Fibroblast of lung (primary cell): ENCODE results near the gene CDK7. TPM values are rescaled to one million over a fixed set of nuclear protein-coding genes. Genes with fewer than 3 reads are reported as not detected.
A peak's percentile ranks its signal among the peaks of the same experiment; 100 is the strongest.
"Not testable (repeated sequence)": the region's sequence is repeated elsewhere in the genome, so short reads cannot be mapped to it uniquely, and the experiment has no call there.

Experiments
- DNase-seq, 2 donors: peaks; one replicate each; pipeline versions ENCODE4 v3.0.0 to v3.0.0-alpha.2; 2010; ENCODE audit warnings: low read depth in 2 of 2
- H2AFZ ChIP-seq: 2 replicates; pipeline ENCODE4 v1.5.1; 2012; ENCODE audit warnings: low read length, control low read depth, inconsistent platforms
- H3K27ac ChIP-seq: 2 replicates; pipeline ENCODE4 v1.5.1; 2011; ENCODE audit warnings: low read length, control low read depth; ENCODE audit not compliant: insufficient read depth
- H3K27me3 ChIP-seq: 2 replicates; pipeline ENCODE4 v1.5.1; 2011; ENCODE audit warnings: mild to moderate bottlenecking, low read length; ENCODE audit not compliant: control insufficient read depth, insufficient read depth
- H3K36me3 ChIP-seq: 2 replicates; pipeline ENCODE4 v1.5.1; 2011; ENCODE audit warnings: low read length; ENCODE audit not compliant: control insufficient read depth, insufficient read depth
- H3K4me1 ChIP-seq: 2 replicates; pipeline ENCODE4 v1.5.1; 2011; ENCODE audit warnings: low read length; ENCODE audit not compliant: control insufficient read depth, insufficient read depth; ENCODE audit errors: extremely low read depth
- H3K4me2 ChIP-seq: 2 replicates; pipeline ENCODE4 v1.5.1; 2011; ENCODE audit warnings: low read length, control low read depth; ENCODE audit not compliant: insufficient read depth; ENCODE audit errors: extremely low read depth
- H3K4me3 ChIP-seq, 4 experiments: fragments of 200-600 bp in 1 of 4; sonication (generic) in 1 of 4; replicated peaks in 1 of 4; 2 replicates each; pipeline ENCODE4 v1.5.1; 2011 to 2016; ENCODE audit warnings: low read length in 4 of 4, low read depth in 3 of 4, mild to moderate bottlenecking in 3 of 4, control low read depth in 2 of 4, inconsistent platforms in 1 of 4, mixed read lengths in 1 of 4; ENCODE audit not compliant: insufficient read depth in 1 of 4; ENCODE audit errors: control extremely low read depth in 1 of 4
- H3K79me2 ChIP-seq: 2 replicates; pipeline ENCODE4 v1.5.1; 2012; ENCODE audit warnings: mild to moderate bottlenecking, low read length, inconsistent platforms; ENCODE audit not compliant: control insufficient read depth, insufficient read depth
- H3K9ac ChIP-seq: 2 replicates; pipeline ENCODE4 v1.5.1; 2011; ENCODE audit warnings: mild to moderate bottlenecking, low read length, control low read depth; ENCODE audit not compliant: insufficient read depth
- H3K9me3 ChIP-seq: 2 replicates; pipeline ENCODE4 v1.5.1; 2012; ENCODE audit warnings: low read depth, low read length; ENCODE audit not compliant: control insufficient read depth, insufficient read depth
- H4K20me1 ChIP-seq: 2 replicates; pipeline ENCODE4 v1.5.1; 2011; ENCODE audit warnings: low read length; ENCODE audit not compliant: control insufficient read depth, insufficient read depth; ENCODE audit errors: extremely low read depth
- EZH2 ChIP-seq: IDR thresholded peaks from 2 replicates; pipeline ENCODE4 v1.5.1; 2012; ENCODE audit warnings: low read length, control low read depth, mild to moderate bottlenecking; ENCODE audit errors: missing control alignments
- polyA plus RNA-seq, 2 donors: library from polyadenylated mRNA; depleted of rRNA in 1 of 2; stranded (reverse) in 1 of 2; unstranded in 1 of 2; fragments of >200 nt; gene quantifications; 2 replicates each; pipeline ENCODE4 v1.2.1, GENCODE V29; 2011 to 2012; ENCODE audit warnings: missing spikeins in 1 of 2
- total RNA-seq: library from RNA; depleted of rRNA; stranded (reverse); fragments of >200 nt; gene quantifications from 2 replicates; pipeline ENCODE4 v1.2.1, GENCODE V29; 2014
- TF ChIP-seq, protein P1 (sequence below), 2 donors: IDR thresholded peaks in 1 of 2; conservative IDR thresholded peaks in 1 of 2; 1 replicate in 1 of 2; 2 replicates in 1 of 2; pipeline ENCODE4 v1.5.1; 2011 to 2012; ENCODE audit warnings: low read length in 2 of 2, control low read depth in 1 of 2, inconsistent platforms in 1 of 2, low read depth in 1 of 2, mild to moderate bottlenecking in 1 of 2

Gene CDK7
- total and polyA plus RNA-seq, 2 donors (not counting 1 experiment from before 2014, with no cell fraction given) = 74.3 to 95.4 TPM

DNA sequence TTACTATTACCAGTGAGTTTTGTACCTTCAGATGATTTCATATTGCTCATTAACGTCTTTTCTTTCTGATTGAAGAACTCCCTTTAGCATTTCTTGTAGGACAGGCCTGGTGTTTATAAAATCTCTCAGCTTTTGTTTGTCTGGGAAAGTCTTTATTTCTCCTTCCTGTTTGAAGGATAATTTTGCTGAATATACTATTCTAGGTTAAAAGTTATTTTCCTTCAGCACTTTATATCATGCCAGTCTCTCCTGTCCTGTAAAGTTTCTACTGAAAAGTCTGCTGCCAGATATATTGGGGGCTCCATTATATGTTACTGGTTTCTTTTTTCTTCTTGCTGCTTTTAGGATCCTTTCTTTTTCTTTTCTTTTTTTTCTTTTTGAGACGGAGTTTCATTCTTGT is 13.3 kb downstream of the CDK7 start:
- H4K20me1 ChIP-seq = no peaks in the 10 kb centered on the region
- H3K4me3 ChIP-seq = no peak overlapping the region
- no peak for TF ChIP-seq EZH2
- TF ChIP-seq, protein P1, sequence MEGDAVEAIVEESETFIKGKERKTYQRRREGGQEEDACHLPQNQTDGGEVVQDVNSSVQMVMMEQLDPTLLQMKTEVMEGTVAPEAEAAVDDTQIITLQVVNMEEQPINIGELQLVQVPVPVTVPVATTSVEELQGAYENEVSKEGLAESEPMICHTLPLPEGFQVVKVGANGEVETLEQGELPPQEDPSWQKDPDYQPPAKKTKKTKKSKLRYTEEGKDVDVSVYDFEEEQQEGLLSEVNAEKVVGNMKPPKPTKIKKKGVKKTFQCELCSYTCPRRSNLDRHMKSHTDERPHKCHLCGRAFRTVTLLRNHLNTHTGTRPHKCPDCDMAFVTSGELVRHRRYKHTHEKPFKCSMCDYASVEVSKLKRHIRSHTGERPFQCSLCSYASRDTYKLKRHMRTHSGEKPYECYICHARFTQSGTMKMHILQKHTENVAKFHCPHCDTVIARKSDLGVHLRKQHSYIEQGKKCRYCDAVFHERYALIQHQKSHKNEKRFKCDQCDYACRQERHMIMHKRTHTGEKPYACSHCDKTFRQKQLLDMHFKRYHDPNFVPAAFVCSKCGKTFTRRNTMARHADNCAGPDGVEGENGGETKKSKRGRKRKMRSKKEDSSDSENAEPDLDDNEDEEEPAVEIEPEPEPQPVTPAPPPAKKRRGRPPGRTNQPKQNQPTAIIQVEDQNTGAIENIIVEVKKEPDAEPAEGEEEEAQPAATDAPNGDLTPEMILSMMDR (conservative IDR thresholded peaks at IDR 0.05 in 1 of 2, IDR thresholded peaks at IDR 0.05 in 1 of 2; ENCODE audit: low read depth in 1 of 2, low read length in 2 of 2) = no peak
- H3K27ac ChIP-seq = no peak overlapping the region
- no peaks in the 10 kb centered on the region for H3K9me3 ChIP-seq
- H3K4me1 ChIP-seq = no peaks in the 10 kb centered on the region
- DNase-seq = no peak
- peaks cover 81% of the 10 kb centered on the region for H3K79me2 ChIP-seq
- H3K4me2 ChIP-seq = no peak overlapping the region
- H2AFZ ChIP-seq = no peak overlapping the region
- no peaks in the 10 kb centered on the region for H3K36me3 ChIP-seq
- H3K9ac ChIP-seq = no peak overlapping the region
- no peaks in the 10 kb centered on the region for H3K27me3 ChIP-seq

DNA sequence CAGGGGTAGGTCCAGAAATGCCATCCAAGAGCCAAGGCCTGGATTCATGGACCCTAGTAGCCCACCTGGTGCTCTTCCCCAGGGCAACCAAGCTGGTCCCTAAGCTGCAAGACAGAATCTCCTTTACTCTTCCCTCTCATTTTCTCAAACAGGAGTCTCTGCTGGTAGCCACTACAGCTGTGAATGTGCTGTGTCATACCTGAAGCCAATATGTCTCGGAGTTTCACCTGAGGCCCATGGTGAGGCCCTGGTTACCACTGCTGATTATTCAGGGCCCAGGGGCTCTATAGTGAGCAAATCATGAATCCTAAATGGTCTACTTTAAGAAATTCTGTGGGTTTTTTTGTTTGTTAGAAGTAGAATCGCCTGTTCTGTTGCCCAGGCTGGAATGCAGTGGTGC is 15.9 kb downstream of the CDK7 start:
- Histone ChIP-seq H3K4me1 (no peaks in the 10 kb centered on the region), H3K9ac (no peak overlapping the region), H3K36me3 (no peaks in the 10 kb centered on the region), H3K4me3 (no peak overlapping the region), H4K20me1 (no peaks in the 10 kb centered on the region), H3K79me2 (peaks cover 62% of the 10 kb centered on the region), H3K27me3 (no peaks in the 10 kb centered on the region), H3K27ac (no peak overlapping the region), H3K9me3 (no peaks in the 10 kb centered on the region), H2AFZ (no peak overlapping the region), H3K4me2 (no peak overlapping the region)
- TF ChIP-seq, protein P1 (conservative IDR thresholded peaks at IDR 0.05 in 1 of 2, IDR thresholded peaks at IDR 0.05 in 1 of 2; ENCODE audit: low read depth in 1 of 2, low read length in 2 of 2) = no peak
- TF ChIP-seq EZH2 = no peak
- no peak for DNase-seq

DNA sequence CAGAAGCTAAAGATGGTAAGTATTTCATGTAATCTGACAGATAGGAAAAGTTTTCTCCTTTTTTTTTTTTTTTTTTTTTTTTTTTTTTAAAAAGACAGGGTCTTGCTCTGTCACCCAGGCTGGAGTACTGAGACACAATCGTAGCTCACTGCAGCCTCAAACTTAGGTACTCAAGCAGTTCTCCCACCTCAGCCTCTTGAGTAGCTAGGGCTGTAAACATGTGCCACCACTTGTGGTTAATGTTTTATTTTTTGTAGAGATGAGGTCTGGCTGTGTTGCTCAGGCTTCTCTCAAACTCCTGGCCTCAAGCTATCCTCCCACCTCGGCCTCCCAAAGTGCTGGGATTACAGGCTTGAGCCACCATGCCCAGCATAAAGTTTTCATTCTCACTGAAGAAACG is 17.8 kb downstream of the CDK7 start:
- H3K27me3 ChIP-seq = no peaks in the 10 kb centered on the region
- H3K9ac ChIP-seq = no peak overlapping the region
- no peak overlapping the region for H3K27ac ChIP-seq
- H3K4me3 ChIP-seq = no peak overlapping the region
- H2AFZ ChIP-seq = no peak overlapping the region
- H3K36me3 ChIP-seq = no peaks in the 10 kb centered on the region
- no peak overlapping the region for H3K4me2 ChIP-seq
- peaks cover 44% of the 10 kb centered on the region for H3K79me2 ChIP-seq
- H3K9me3 ChIP-seq = no peaks in the 10 kb centered on the region
- H4K20me1 ChIP-seq = no peaks in the 10 kb centered on the region
- DNase-seq = no peak
- TF ChIP-seq, protein P1 (conservative IDR thresholded peaks at IDR 0.05 in 1 of 2, IDR thresholded peaks at IDR 0.05 in 1 of 2; ENCODE audit: low read depth in 1 of 2, low read length in 2 of 2) = no peak
- no peak for TF ChIP-seq EZH2
- no peaks in the 10 kb centered on the region for H3K4me1 ChIP-seq

DNA sequence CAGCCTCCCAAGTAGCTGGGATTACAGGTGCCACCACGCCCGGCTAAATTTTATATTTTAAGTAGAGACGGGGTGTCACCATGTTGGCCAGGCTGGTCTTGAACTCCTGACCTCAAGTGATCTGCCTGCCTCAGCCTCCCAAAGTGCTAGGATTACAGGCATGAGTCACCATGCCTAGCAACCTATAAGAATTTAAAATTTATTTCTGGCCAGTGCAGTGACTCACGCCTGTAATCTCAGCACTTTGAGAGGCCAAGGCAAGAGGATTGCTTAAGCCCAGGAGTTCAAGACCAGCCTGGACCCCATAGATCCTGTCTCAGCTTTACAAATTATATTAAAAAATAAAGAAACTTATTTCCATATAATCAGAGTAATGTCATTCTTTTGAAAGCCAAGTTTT is 21.3 kb downstream of the CDK7 start:
- not testable (repeated sequence) for H3K4me2 ChIP-seq, H4K20me1 ChIP-seq, H2AFZ ChIP-seq, H3K4me3 ChIP-seq, H3K4me1 ChIP-seq, H3K36me3 ChIP-seq, H3K9ac ChIP-seq, H3K27me3 ChIP-seq, H3K9me3 ChIP-seq
- Histone ChIP-seq H3K27ac (peak overlapping the region; percentile 5), H3K79me2 (peaks cover 16% of the 10 kb centered on the region)
- peak; percentile 20 to 28 for DNase-seq
